ENCODE results near the gene RTN4IP1. TPM values are rescaled to one million over a fixed set of nuclear protein-coding genes. Genes with fewer than 3 reads are reported as not detected.
"Not testable (repeated sequence)": the region's sequence is repeated elsewhere in the genome, so short reads cannot be mapped to it uniquely, and the experiment has no call there.

The RTN4IP1 gene
- total RNA-seq, 1 experiment from 2014 or later: 10.5 TPM

- no peak for DNase-seq (ENCODE audit: low read depth, low spot score)
- in situ Hi-C loops (cut with HindIII; ENCODE audit: low pct_unique_long_range_greater_than_20kb, low sequenced_read_pairs): no loop called here
Measured at GRCh38 chr6:106560996-106561685, 68.2 kb downstream of the RTN4IP1 start.

DNA sequence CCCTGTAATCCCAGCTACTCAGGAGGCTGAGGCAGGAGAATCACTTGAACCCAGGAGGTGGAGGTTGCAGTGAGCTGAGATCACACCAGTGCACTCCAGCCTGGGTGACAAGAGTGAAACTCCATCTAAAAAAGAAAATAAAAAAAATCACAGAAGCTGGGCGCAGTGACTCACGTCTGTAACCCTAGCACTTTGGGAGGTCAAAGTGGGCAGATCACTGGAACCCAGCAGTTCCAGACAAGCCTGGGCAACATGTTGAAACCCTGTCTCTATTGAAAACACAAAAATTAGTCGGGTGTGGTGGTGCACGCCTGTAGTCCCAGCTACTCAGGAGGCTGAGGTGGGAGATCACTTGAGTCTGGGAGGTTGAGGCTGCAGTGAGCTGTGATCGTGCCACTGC is 69.6 kb downstream of the RTN4IP1 start:
- DNase-seq (ENCODE audit: low read depth, low spot score): not testable (repeated sequence)
- in situ Hi-C loops (cut with HindIII; ENCODE audit: low pct_unique_long_range_greater_than_20kb, low sequenced_read_pairs): loop anchor here (10.0 kb wide), 1 partner anchor 115 kb away; no protein-coding TSS in a partner anchor

DNA sequence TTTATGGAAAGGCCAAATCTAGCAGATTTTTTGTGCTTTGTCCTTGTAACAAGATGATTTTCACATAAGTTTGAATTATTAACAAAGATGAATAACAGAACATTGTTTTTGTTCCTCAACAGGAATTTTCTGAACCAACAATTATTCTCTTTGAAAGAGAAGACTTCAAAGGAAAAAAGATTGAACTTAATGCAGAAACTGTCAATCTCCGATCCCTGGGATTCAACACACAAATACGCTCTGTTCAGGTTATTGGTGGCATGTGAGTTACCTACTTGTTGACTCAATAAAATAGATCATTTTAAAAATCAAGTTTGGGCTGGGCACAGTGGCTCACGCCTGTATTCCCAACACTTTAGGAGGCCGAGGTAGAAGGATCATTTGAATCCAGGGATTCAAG is 70.9 kb downstream of the RTN4IP1 start:
- peak; percentile 43 for DNase-seq (ENCODE audit: low read depth, low spot score)
- in situ Hi-C loops (cut with HindIII; ENCODE audit: low pct_unique_long_range_greater_than_20kb, low sequenced_read_pairs): loop anchor here (10.0 kb wide), 1 partner anchor 114 kb away; no protein-coding TSS in a partner anchor

DNA sequence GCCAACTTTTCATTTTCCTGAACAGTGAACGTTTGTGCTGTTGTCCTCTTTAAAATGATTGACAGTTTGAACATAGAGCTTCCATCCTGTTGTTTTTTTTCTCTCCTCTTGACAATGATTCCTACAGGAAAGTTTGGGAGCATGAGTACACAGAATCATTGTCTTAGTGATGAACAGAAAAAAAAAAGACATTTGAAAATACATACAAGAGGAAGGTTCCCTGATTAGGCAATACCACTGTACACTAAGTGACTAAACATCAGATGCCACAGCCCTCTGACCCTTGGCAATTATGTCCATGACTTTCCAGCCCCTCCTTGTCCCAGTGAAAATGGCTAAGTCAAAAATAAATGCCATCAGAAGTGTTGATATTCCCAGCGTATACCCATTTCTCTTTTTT is 71.5 kb downstream of the RTN4IP1 start:
- in situ Hi-C loops (cut with HindIII; ENCODE audit: low pct_unique_long_range_greater_than_20kb, low sequenced_read_pairs): loop anchor here (10.0 kb wide), 1 partner anchor 113 kb away; no protein-coding TSS in a partner anchor

GRCh38 chr6:106556368-106556960 is 72.8 kb downstream of the RTN4IP1 start:
- peak; percentile 48 for DNase-seq (ENCODE audit: low read depth, low spot score)
- in situ Hi-C loops (cut with HindIII; ENCODE audit: low pct_unique_long_range_greater_than_20kb, low sequenced_read_pairs): loop anchor here (10.0 kb wide), 1 partner anchor 112 kb away; no protein-coding TSS in a partner anchor

More for the DNA sequence above, 71.5 kb downstream of the RTN4IP1 start:
- DNase-seq (ENCODE audit: low read depth, low spot score): peak; percentile 48

DNA sequence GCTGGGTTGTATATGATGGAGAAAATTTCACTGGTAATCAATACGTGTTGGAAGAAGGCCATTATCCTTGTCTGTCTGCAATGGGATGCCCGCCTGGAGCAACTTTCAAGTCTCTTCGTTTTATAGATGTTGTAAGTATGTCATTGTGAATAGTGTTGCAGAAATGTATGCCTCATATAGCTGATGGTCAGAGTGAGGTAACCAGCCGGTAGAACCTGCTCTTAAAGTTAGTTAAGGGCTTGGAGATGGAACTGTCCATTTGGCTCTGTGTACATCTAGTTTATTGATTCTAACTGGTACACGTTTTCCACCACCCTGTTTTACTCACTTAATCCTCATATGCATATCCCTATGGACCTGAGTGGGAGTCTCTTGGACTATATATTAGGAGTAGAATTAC is 73.5 kb downstream of the RTN4IP1 start:
- in situ Hi-C loops (cut with HindIII; ENCODE audit: low pct_unique_long_range_greater_than_20kb, low sequenced_read_pairs): loop anchor here (10.0 kb wide), 1 partner anchor 111 kb away; no protein-coding TSS in a partner anchor
- DNase-seq (ENCODE audit: low read depth, low spot score): no peak

DNA sequence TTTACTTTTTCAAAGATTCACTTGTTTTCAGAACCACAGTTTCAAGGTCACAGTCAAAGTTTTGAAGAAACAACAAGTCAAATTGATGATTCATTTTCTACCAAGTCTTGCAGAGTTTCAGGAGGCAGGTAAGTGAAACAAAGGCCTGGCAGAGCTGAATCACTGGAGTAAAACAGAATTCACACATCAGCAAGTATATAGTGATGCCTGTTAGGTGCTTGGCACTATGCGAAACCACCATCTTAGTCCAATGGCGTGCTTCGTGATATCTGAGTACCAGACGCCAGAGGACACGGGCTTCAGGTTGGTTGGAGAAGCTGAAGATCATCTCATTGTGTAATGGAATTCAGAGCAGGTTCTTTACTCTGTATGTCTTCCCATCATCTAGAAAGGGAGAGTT is 75.9 kb downstream of the RTN4IP1 start:
- in situ Hi-C loops (cut with HindIII; ENCODE audit: low pct_unique_long_range_greater_than_20kb, low sequenced_read_pairs): loop anchor here (10.0 kb wide), 1 partner anchor 109 kb away; no protein-coding TSS in a partner anchor
- DNase-seq (ENCODE audit: low read depth, low spot score): no peak

- no peak for DNase-seq (ENCODE audit: low read depth, low spot score)
- in situ Hi-C loops (cut with HindIII; ENCODE audit: low pct_unique_long_range_greater_than_20kb, low sequenced_read_pairs): loop anchor here (10.0 kb wide), 1 partner anchor 106 kb away; no protein-coding TSS in a partner anchor
Measured at GRCh38 chr6:106551155-106551554, 78.1 kb downstream of the RTN4IP1 start.

- no peak for DNase-seq (ENCODE audit: low read depth, low spot score)
- in situ Hi-C loops (cut with HindIII; ENCODE audit: low pct_unique_long_range_greater_than_20kb, low sequenced_read_pairs): no loop called here
Measured at GRCh38 chr6:106549521-106549920, 79.8 kb downstream of the RTN4IP1 start.

DNA sequence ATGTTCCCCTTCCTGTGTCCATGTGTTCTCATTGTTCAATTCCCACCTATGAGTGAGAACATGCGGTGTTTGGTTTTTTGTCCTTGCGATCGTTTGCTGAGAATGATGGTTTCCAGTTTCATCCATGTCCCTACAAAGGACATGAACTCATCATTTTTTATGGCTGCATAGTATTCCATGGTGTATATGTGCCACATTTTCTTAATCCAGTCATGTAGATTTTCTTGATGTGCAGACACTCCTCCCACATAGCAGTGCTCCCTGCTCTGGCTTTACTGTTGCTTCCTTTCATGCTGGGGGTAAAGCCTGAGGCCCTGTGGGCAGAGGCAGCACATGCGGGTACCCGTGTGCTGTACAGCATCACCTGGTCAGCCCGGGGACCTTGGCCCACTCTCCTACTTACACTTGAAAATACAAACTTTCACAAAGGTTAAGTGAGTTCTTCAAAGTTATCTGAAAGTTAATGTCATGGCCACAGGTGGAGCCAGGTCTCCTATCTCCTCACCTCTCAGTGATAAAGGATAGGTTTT is 80.3 kb downstream of the RTN4IP1 start:
- DNase-seq (ENCODE audit: low read depth, low spot score); in situ Hi-C loops (cut with HindIII; ENCODE audit: low pct_unique_long_range_greater_than_20kb, low sequenced_read_pairs): not testable (repeated sequence)

- no peak for DNase-seq (ENCODE audit: low read depth, low spot score)
- in situ Hi-C loops (cut with HindIII; ENCODE audit: low pct_unique_long_range_greater_than_20kb, low sequenced_read_pairs): no loop called here
Measured at GRCh38 chr6:106547601-106548453, 81.5 kb downstream of the RTN4IP1 start.

- in situ Hi-C loops (cut with HindIII; ENCODE audit: low pct_unique_long_range_greater_than_20kb, low sequenced_read_pairs): no loop called here
- DNase-seq (ENCODE audit: low read depth, low spot score): no peak
Measured at GRCh38 chr6:106546691-106547414, 82.4 kb downstream of the RTN4IP1 start.

DNA sequence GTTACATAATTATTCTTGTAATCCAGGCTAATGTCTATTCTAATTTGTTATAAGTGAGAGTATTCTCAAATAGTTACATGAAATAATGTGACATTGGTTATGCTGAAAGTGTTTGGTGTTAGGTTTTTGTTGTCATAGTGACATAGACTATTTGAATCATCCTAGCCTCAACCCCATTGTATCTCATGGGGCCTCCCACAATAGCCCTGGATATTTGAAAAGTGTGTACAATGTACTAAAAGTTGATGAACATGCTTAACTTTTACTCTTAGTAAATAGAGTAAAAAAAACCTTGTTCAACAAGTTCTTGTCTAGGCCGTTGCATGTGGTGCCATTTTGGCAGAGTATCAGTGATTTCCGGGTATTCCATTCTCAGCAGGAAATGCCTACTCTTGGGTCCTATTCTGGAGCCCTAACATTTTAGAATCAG is 83.0 kb downstream of the RTN4IP1 start:
- in situ Hi-C loops (cut with HindIII; ENCODE audit: low pct_unique_long_range_greater_than_20kb, low sequenced_read_pairs): no loop called here
- no peak for DNase-seq (ENCODE audit: low read depth, low spot score)

DNA sequence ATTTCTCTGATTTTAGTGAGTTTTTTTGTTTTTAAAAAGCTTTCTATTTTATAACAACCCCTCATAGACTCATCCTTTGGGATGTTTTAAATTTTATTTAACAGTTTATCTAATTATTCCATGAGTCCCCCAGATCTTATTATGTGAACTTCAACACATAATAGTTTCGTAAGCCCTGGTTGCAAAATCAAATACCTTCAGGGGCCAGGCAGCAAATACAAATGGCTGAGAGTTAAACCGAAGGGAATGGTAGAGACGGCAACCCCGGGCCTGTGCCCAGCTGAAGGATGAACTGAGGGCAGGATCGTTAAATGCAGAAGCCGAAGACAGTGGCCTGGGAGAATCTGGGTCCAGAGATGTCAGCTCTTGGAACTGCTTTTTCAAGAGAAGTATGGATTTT is 88.4 kb downstream of the RTN4IP1 start:
- in situ Hi-C loops (cut with HindIII; ENCODE audit: low pct_unique_long_range_greater_than_20kb, low sequenced_read_pairs): no loop called here
- no peak for DNase-seq (ENCODE audit: low read depth, low spot score)

DNA sequence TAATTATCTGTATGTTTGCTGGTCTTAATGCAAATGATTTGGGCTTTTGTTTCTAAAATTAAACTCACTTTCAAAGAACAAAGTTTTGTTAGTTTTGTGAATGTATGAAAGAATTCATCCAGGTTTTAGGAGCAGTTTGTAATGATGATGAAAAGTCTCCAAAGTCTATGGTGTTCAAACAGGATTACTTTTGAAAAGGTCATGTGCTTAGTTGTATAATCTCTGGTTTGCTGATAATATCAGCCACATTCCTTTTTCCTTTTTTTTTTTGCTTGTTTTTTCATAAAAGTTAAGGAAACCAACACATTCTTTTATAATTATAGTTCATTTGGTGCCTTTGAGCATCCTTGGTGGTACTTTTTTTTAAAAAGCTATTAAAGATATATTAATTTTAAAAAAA is 88.9 kb downstream of the RTN4IP1 start:
- DNase-seq (ENCODE audit: low read depth, low spot score): no peak
- in situ Hi-C loops (cut with HindIII; ENCODE audit: low pct_unique_long_range_greater_than_20kb, low sequenced_read_pairs): no loop called here

DNA sequence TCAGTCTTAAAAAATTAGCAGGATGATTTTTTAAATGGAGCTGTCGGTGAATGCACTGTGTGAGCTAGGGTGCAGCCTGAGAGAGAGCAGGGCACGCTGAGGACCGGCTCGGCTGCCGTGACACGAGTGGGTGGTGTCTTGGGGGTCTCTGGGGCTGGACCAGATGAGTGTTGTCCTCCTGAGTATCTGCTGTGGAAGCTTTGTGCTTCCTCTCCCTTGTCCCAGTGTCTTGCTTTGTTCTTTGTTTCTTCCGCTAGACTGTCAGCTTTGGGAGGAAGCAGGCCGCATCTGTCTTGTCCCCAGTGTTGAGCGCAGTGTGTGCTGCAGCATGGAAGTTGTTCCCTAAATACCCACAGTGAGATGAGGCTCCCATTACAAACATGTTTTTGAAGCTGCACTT is 89.4 kb downstream of the RTN4IP1 start:
- in situ Hi-C loops (cut with HindIII; ENCODE audit: low pct_unique_long_range_greater_than_20kb, low sequenced_read_pairs): no loop called here
- no peak for DNase-seq (ENCODE audit: low read depth, low spot score)

GRCh38 chr6:106538145-106538544 is 91.2 kb downstream of the RTN4IP1 start:
- DNase-seq (ENCODE audit: low read depth, low spot score): no peak
- in situ Hi-C loops (cut with HindIII; ENCODE audit: low pct_unique_long_range_greater_than_20kb, low sequenced_read_pairs): no loop called here
